Liver (tissue), 3 donors: ENCODE data around the gene NLRP5.

Experiments used
- CTCF ChIP-seq: fragments of 150-350 bp; IDR thresholded peaks from 2 replicates; pipeline ENCODE4 v1.5.1; 2017; ENCODE audit warnings: improper control_type of control experiment, low read depth, low read length; ENCODE audit not compliant: missing input control
- EGR1 ChIP-seq, 2 donors: IDR thresholded peaks; 2 replicates each; pipeline ENCODE4 v1.6.1; 2016 to 2018; ENCODE audit warnings: antibody characterized with exemption in 2 of 2, low read depth in 2 of 2
- FOXA1 ChIP-seq: IDR thresholded peaks from 2 replicates; pipeline ENCODE4 v1.6.1; 2016; ENCODE audit warnings: antibody characterized with exemption
- GABPA ChIP-seq, 2 donors: IDR thresholded peaks in 1 of 2; conservative IDR thresholded peaks in 1 of 2; 2 replicates each; pipeline ENCODE4 v1.6.1; 2016; ENCODE audit warnings: antibody characterized with exemption in 2 of 2, mild to moderate bottlenecking in 1 of 2, moderate library complexity in 1 of 2
- HNF4A ChIP-seq, 2 donors: conservative IDR thresholded peaks; 2 replicates each; pipeline ENCODE4 v1.6.1; 2016; ENCODE audit warnings: antibody characterized with exemption in 2 of 2, mild to moderate bottlenecking in 2 of 2
- HNF4G ChIP-seq: IDR thresholded peaks from 2 replicates; pipeline ENCODE4 v1.6.1; 2016; ENCODE audit warnings: antibody characterized with exemption
- MAX ChIP-seq: IDR thresholded peaks from 2 replicates; pipeline ENCODE4 v1.6.1; 2016; ENCODE audit warnings: antibody characterized with exemption
- NR2F2 ChIP-seq: IDR thresholded peaks from 2 replicates; pipeline ENCODE4 v1.6.1; 2016; ENCODE audit warnings: antibody characterized with exemption
- REST ChIP-seq: IDR thresholded peaks from 2 replicates; pipeline ENCODE4 v1.6.1; 2016; ENCODE audit warnings: antibody characterized with exemption, mild to moderate bottlenecking
- SP1 ChIP-seq: IDR thresholded peaks from 2 replicates; pipeline ENCODE4 v1.6.1; 2018; ENCODE audit warnings: antibody characterized with exemption, mild to moderate bottlenecking
- TAF1 ChIP-seq: conservative IDR thresholded peaks from 2 replicates; pipeline ENCODE4 v1.6.1; 2016; ENCODE audit warnings: antibody characterized with exemption, mild to moderate bottlenecking
- YY1 ChIP-seq: IDR thresholded peaks from 2 replicates; pipeline ENCODE4 v1.6.1; 2016; ENCODE audit warnings: antibody characterized with exemption, mild to moderate bottlenecking
- ZBTB33 ChIP-seq: IDR thresholded peaks from 2 replicates; pipeline ENCODE4 v1.6.1; 2016; ENCODE audit warnings: antibody characterized with exemption
- TF ChIP-seq, protein P1 (sequence below): IDR thresholded peaks from 2 replicates; pipeline ENCODE4 v1.6.1; 2016; ENCODE audit warnings: antibody characterized with exemption
- donor health status: healthy.
- donor health status: healthy.

DNA sequence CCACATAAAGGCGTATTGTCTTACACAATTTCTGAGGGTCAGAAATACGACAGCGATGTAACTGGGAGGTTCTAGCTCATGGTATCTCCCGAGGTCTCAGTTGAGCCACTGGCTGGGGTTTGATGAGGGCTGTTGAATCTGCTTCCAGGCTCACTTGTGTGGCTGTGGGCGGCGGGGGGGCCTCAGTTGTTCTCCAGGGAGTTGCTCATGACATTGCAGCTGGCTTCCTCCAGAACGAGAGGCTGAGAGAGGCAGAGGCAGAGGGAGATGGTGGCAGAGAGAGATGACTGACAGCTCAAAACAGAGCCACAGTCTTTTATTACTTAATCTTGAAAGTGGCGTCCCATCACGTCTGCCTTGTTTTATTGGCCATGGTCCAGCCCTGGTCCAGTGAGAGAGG, 6.2 kb upstream of the NLRP5 start:
- TF ChIP-seq CTCF (no peak), YY1 (no peak), TAF1 (no peak), NR2F2 (no peak), EGR1 (IDR thresholded peaks at IDR 0.05; ENCODE audit: low read depth in 2 of 2) (no peak), MAX (no peak), SP1 (no peak), REST (no peak), FOXA1 (no peak), ZBTB33 (no peak), GABPA (IDR thresholded peaks at IDR 0.05 in 1 of 2, conservative IDR thresholded peaks at IDR 0.05 in 1 of 2) (no peak), HNF4A (conservative IDR thresholded peaks at IDR 0.05) (no peak), HNF4G (no peak)
- TF ChIP-seq, protein P1, sequence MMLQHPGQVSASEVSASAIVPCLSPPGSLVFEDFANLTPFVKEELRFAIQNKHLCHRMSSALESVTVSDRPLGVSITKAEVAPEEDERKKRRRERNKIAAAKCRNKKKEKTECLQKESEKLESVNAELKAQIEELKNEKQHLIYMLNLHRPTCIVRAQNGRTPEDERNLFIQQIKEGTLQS: no peak
